ENCODE data around the gene TRAF5. TPM values are rescaled to one million over a fixed set of nuclear protein-coding genes. Genes with fewer than 3 reads are reported as not detected.

The TRAF5 gene
- total RNA-seq, 2 experiments from 2014 or later = 28.0 to 32.2 TPM

Other genes with a start within 250 kb of the TRAF5 start
- gene KCNH1, start 192.7 kb upstream of the TRAF5 start, total RNA-seq = not detected
- gene RCOR3, start 67.5 kb upstream of the TRAF5 start, total RNA-seq = 10 to 100 TPM; 31.0 to 33.4 TPM
- gene RD3, start 165.3 kb downstream of the TRAF5 start, total RNA-seq = not detected